Loucy (cell line): ENCODE data around the gene TAF13.

Source experiments
- H2AFZ ChIP-seq: fragments of 200-600 bp; sonication (generic); 2 replicates; pipeline ENCODE4 v1.6.0; 2016; ENCODE audit warnings: antibody characterized with exemption, mild to moderate bottlenecking, low read length, moderate library complexity
- H3F3A ChIP-seq: fragments of 200-600 bp; 2 replicates; pipeline ENCODE4 v1.6.0; 2016; ENCODE audit warnings: antibody characterized with exemption, low read depth, mild to moderate bottlenecking
- H3K27me3 ChIP-seq: fragments of 200-600 bp; sonication (generic); 2 replicates; pipeline ENCODE4 v1.6.1; 2014; ENCODE audit warnings: low read length, mild to moderate bottlenecking; ENCODE audit not compliant: insufficient read depth, poor library complexity, severe bottlenecking
- H3K36me3 ChIP-seq: fragments of 200-600 bp; sonication (generic); 2 replicates; pipeline ENCODE4 v1.6.1; 2016; ENCODE audit warnings: low read length; ENCODE audit not compliant: insufficient read depth
- H3K4me1 ChIP-seq: fragments of 200-600 bp; sonication (generic); 2 replicates; pipeline ENCODE4 v1.5.1; 2014; ENCODE audit warnings: low read length, mild to moderate bottlenecking; ENCODE audit not compliant: insufficient read depth, poor library complexity, severe bottlenecking
- H3K4me2 ChIP-seq: fragments of 200-600 bp; sonication (generic); 2 replicates; pipeline ENCODE4 v1.6.0; 2014; ENCODE audit warnings: antibody characterized with exemption, low read length, low read depth, mild to moderate bottlenecking; ENCODE audit not compliant: poor library complexity, severe bottlenecking
- H3K4me3 ChIP-seq: fragments of 200-600 bp; sonication (generic); 2 replicates; pipeline ENCODE4 v1.5.1; 2014; ENCODE audit warnings: low read length, mild to moderate bottlenecking, mixed read lengths; ENCODE audit not compliant: poor library complexity, severe bottlenecking
- H3K79me2 ChIP-seq: fragments of 200-600 bp; sonication (generic); 2 replicates; pipeline ENCODE4 v1.6.1; 2014; ENCODE audit warnings: low read length; ENCODE audit not compliant: insufficient read depth
- H3K9ac ChIP-seq: fragments of 200-600 bp; sonication (generic); 2 replicates; pipeline ENCODE4 v1.6.0; 2014; ENCODE audit warnings: mild to moderate bottlenecking, low read depth, low read length, moderate library complexity; ENCODE audit not compliant: poor library complexity, severe bottlenecking
- H3K9me2 ChIP-seq: fragments of 200-600 bp; sonication (generic); replicated peaks from 2 replicates; pipeline ENCODE4 v1.6.1; 2016; ENCODE audit warnings: low read depth, low read length, mixed read lengths
- H3K9me3 ChIP-seq: fragments of 200-600 bp; sonication (generic); 2 replicates; pipeline ENCODE4 v1.6.1; 2014; ENCODE audit warnings: mild to moderate bottlenecking, antibody characterized with exemption, low read length, low read depth; ENCODE audit not compliant: insufficient read depth
- H4K20me1 ChIP-seq: fragments of 200-600 bp; sonication (generic); 2 replicates; pipeline ENCODE4 v1.6.0; 2014; ENCODE audit warnings: antibody characterized with exemption, low read length, mild to moderate bottlenecking; ENCODE audit not compliant: insufficient read depth, poor library complexity, severe bottlenecking
- CTCF ChIP-seq: fragments of 200-600 bp; sonication (generic); conservative IDR thresholded peaks from 2 replicates; pipeline ENCODE4 v1.5.1; 2014; ENCODE audit warnings: mild to moderate bottlenecking, antibody characterized with exemption, low read length
- EZH2phosphoT487 ChIP-seq: fragments of 200-600 bp; IDR thresholded peaks from 2 replicates; pipeline ENCODE4 v1.6.1; 2018; ENCODE audit warnings: antibody characterized with exemption, mild to moderate bottlenecking, moderate library complexity, borderline replicate concordance

The TAF13 gene

GRCh38 chr1:109113590-109114341 is 38.0 kb upstream of the TAF13 start, which contains the start of gene ELAPOR1:
Gene ELAPOR1, plus strand, starts transcription at chr1:109114115. Its CDS starts 69 bp downstream, at chr1:109114184.
- TF ChIP-seq CTCF (no peak), EZH2phosphoT487 (no peak)
- Histone ChIP-seq H3K27me3 (peaks cover 17% of the 10 kb centered on the region), H3K9me2 (no peaks in the 10 kb centered on the region), H3K9ac (no peak within 1 kb of the TSS), H3K4me3 (peak within 1 kb of the TSS; percentile 61), H3K4me1 (peaks cover 16% of the 10 kb centered on the region), H4K20me1 (no peaks in the 10 kb centered on the region), H2AFZ (peak within 1 kb of the TSS; percentile 69), H3K36me3 (no peaks in the 10 kb centered on the region), H3K79me2 (no peaks in the 10 kb centered on the region), H3K9me3 (no peaks in the 10 kb centered on the region), H3F3A (no peaks in the 10 kb centered on the region), H3K4me2 (peak within 1 kb of the TSS; percentile 76)

- H3K9me3 ChIP-seq = no peaks in the 10 kb centered on the region
- no peaks in the 10 kb centered on the region for H4K20me1 ChIP-seq
- H3K27me3 ChIP-seq = peaks cover 17% of the 10 kb centered on the region
- no peaks in the 10 kb centered on the region for H3K36me3 ChIP-seq
- H3K9me2 ChIP-seq = no peaks in the 10 kb centered on the region
- peak overlapping the region; percentile 61 for H3K4me3 ChIP-seq
- H3K79me2 ChIP-seq = no peaks in the 10 kb centered on the region
- no peaks in the 10 kb centered on the region for H3F3A ChIP-seq
- peak overlapping the region; percentile 76 for H3K4me2 ChIP-seq
- peaks cover 16% of the 10 kb centered on the region for H3K4me1 ChIP-seq
- no peak overlapping the region for H3K9ac ChIP-seq
- TF ChIP-seq EZH2phosphoT487 (no peak), CTCF (peak; percentile 91)
- H2AFZ ChIP-seq = peak overlapping the region; percentile 69
These were observed 37.0 kb upstream of the TAF13 start for GRCh38 chr1:109112652-109113285.

GRCh38 chr1:109112056-109112651 is 36.4 kb upstream of the TAF13 start:
- peak overlapping the region; percentile 76 for H3K4me2 ChIP-seq
- H4K20me1 ChIP-seq = no peaks in the 10 kb centered on the region
- H3K36me3 ChIP-seq = no peaks in the 10 kb centered on the region
- H3K9ac ChIP-seq = no peak overlapping the region
- H3K27me3 ChIP-seq = peaks cover 17% of the 10 kb centered on the region
- peaks cover 16% of the 10 kb centered on the region for H3K4me1 ChIP-seq
- H3K9me3 ChIP-seq = no peaks in the 10 kb centered on the region
- peak overlapping the region; percentile 61 for H3K4me3 ChIP-seq
- no peak overlapping the region for H2AFZ ChIP-seq
- no peaks in the 10 kb centered on the region for H3K79me2 ChIP-seq
- TF ChIP-seq CTCF = peak; percentile 68
- no peak for TF ChIP-seq EZH2phosphoT487
- H3F3A ChIP-seq = no peaks in the 10 kb centered on the region
- H3K9me2 ChIP-seq = no peaks in the 10 kb centered on the region
